HUES6 (cell line): Measurements from ENCODE around the gene ZBBX.

Source experiments
- H3K27ac ChIP-seq: 2 replicates; pipeline ENCODE4 v1.7.0; 2013; ENCODE audit warnings: low read depth, mild to moderate bottlenecking, low read length, inconsistent platforms
- H3K27me3 ChIP-seq: 2 replicates; pipeline ENCODE4 v1.6.1; 2013; ENCODE audit warnings: low read length; ENCODE audit not compliant: control insufficient read depth, insufficient read depth
- H3K36me3 ChIP-seq: 2 replicates; pipeline ENCODE4 v1.6.1; 2013; ENCODE audit warnings: low read length; ENCODE audit not compliant: control insufficient read depth, insufficient read depth
- H3K4me1 ChIP-seq: 2 replicates; pipeline ENCODE4 v1.6.1; 2013; ENCODE audit warnings: low read length; ENCODE audit not compliant: control insufficient read depth, insufficient read depth
- H3K4me3 ChIP-seq: 2 replicates; pipeline ENCODE4 v1.5.1; 2013; ENCODE audit warnings: low read depth, low read length
- H3K9ac ChIP-seq: one replicate; pipeline ENCODE4 v1.6.1; 2013; ENCODE audit warnings: mild to moderate bottlenecking, low read length
- H3K9me3 ChIP-seq: 2 replicates; pipeline ENCODE4 v1.6.1; 2013; ENCODE audit warnings: low read depth, low read length; ENCODE audit not compliant: control insufficient read depth, insufficient read depth

ZBBX gene

GRCh38 chr3:167305340-167305890, 74.7 kb downstream of the ZBBX start:
- Histone ChIP-seq H3K4me1 (no peaks in the 10 kb centered on the region), H3K27me3 (no peaks in the 10 kb centered on the region), H3K27ac (no peak overlapping the region), H3K9me3 (no peaks in the 10 kb centered on the region), H3K36me3 (no peaks in the 10 kb centered on the region), H3K9ac (no peak overlapping the region), H3K4me3 (no peak overlapping the region)

- Histone ChIP-seq H3K27me3 (no peaks in the 10 kb centered on the region), H3K9ac (no peak overlapping the region), H3K27ac (no peak overlapping the region)
Observed at GRCh38 chr3:167304077-167304476, 76.0 kb downstream of the ZBBX start.

GRCh38 chr3:167302678-167303077, 77.4 kb downstream of the ZBBX start:
- Histone ChIP-seq H3K4me1 (no peaks in the 10 kb centered on the region), H3K27me3 (no peaks in the 10 kb centered on the region), H3K36me3 (no peaks in the 10 kb centered on the region), H3K9me3 (no peaks in the 10 kb centered on the region), H3K27ac (no peak overlapping the region), H3K4me3 (no peak overlapping the region), H3K9ac (no peak overlapping the region)

More at GRCh38 chr3:167304077-167304476, 76.0 kb downstream of the ZBBX start:
- no peaks in the 10 kb centered on the region for H3K4me1 ChIP-seq
- H3K9me3 ChIP-seq, result no peaks in the 10 kb centered on the region
- H3K4me3 ChIP-seq, result no peak overlapping the region
- no peaks in the 10 kb centered on the region for H3K36me3 ChIP-seq

- no peak overlapping the region for H3K27ac ChIP-seq
- H3K4me1 ChIP-seq, result no peaks in the 10 kb centered on the region
- H3K9ac ChIP-seq, result no peak overlapping the region
- no peaks in the 10 kb centered on the region for H3K9me3 ChIP-seq
- no peak overlapping the region for H3K4me3 ChIP-seq
- no peaks in the 10 kb centered on the region for H3K36me3 ChIP-seq
- H3K27me3 ChIP-seq, result no peaks in the 10 kb centered on the region
Observed at GRCh38 chr3:167300207-167300606, 79.9 kb downstream of the ZBBX start.

- no peaks in the 10 kb centered on the region for H3K27me3 ChIP-seq
- no peak overlapping the region for H3K9ac ChIP-seq
- no peaks in the 10 kb centered on the region for H3K4me1 ChIP-seq
- H3K36me3 ChIP-seq, result no peaks in the 10 kb centered on the region
- H3K27ac ChIP-seq, result no peak overlapping the region
- no peaks in the 10 kb centered on the region for H3K9me3 ChIP-seq
- no peak overlapping the region for H3K4me3 ChIP-seq
Observed at GRCh38 chr3:167289435-167289834, 90.7 kb downstream of the ZBBX start.

- Histone ChIP-seq H3K27ac (no peak overlapping the region), H3K36me3 (no peaks in the 10 kb centered on the region), H3K4me1 (no peaks in the 10 kb centered on the region), H3K9ac (no peak overlapping the region), H3K27me3 (no peaks in the 10 kb centered on the region), H3K9me3 (no peaks in the 10 kb centered on the region), H3K4me3 (no peak overlapping the region)
Observed at GRCh38 chr3:167288737-167289136, 91.4 kb downstream of the ZBBX start.

GRCh38 chr3:167287308-167287707, 92.8 kb downstream of the ZBBX start:
- H3K36me3 ChIP-seq, result no peaks in the 10 kb centered on the region
- no peak overlapping the region for H3K27ac ChIP-seq
- H3K9me3 ChIP-seq, result no peaks in the 10 kb centered on the region
- H3K4me3 ChIP-seq, result no peak overlapping the region
- no peaks in the 10 kb centered on the region for H3K4me1 ChIP-seq
- H3K9ac ChIP-seq, result no peak overlapping the region
- no peaks in the 10 kb centered on the region for H3K27me3 ChIP-seq

- Histone ChIP-seq H3K36me3 (no peaks in the 10 kb centered on the region), H3K4me3 (no peak overlapping the region), H3K27me3 (no peaks in the 10 kb centered on the region), H3K9me3 (0 out of 2 replicates have a peak, but pooled peaks cover 7% of the 10 kb centered on the region), H3K27ac (no peak overlapping the region), H3K9ac (no peak overlapping the region), H3K4me1 (no peaks in the 10 kb centered on the region)
Observed at GRCh38 chr3:167274141-167274874, 105.8 kb downstream of the ZBBX start.

GRCh38 chr3:167253037-167253436, 127.1 kb downstream of the ZBBX start:
- no peaks in the 10 kb centered on the region for H3K9me3 ChIP-seq
- no peaks in the 10 kb centered on the region for H3K27me3 ChIP-seq
- H3K4me3 ChIP-seq, result no peak overlapping the region

GRCh38 chr3:167251678-167252077, 128.4 kb downstream of the ZBBX start:
- Histone ChIP-seq H3K36me3 (no peaks in the 10 kb centered on the region), H3K9me3 (no peaks in the 10 kb centered on the region), H3K4me3 (no peak overlapping the region), H3K27me3 (no peaks in the 10 kb centered on the region), H3K9ac (no peak overlapping the region), H3K4me1 (no peaks in the 10 kb centered on the region), H3K27ac (no peak overlapping the region)

More at GRCh38 chr3:167253037-167253436, 127.1 kb downstream of the ZBBX start:
- Histone ChIP-seq H3K36me3 (no peaks in the 10 kb centered on the region), H3K4me1 (no peaks in the 10 kb centered on the region), H3K9ac (no peak overlapping the region), H3K27ac (no peak overlapping the region)

GRCh38 chr3:167246252-167246651, 133.8 kb downstream of the ZBBX start:
- Histone ChIP-seq H3K4me1 (peaks cover 5% of the 10 kb centered on the region; the same call in 1 of the 2 replicates), H3K27ac (no peak overlapping the region), H3K9ac (no peak overlapping the region), H3K27me3 (no peaks in the 10 kb centered on the region), H3K36me3 (no peaks in the 10 kb centered on the region), H3K9me3 (no peaks in the 10 kb centered on the region), H3K4me3 (no peak overlapping the region)
